GM12874 (cell line): ENCODE data around the gene SNAP91.

Source experiments
- CTCF ChIP-seq: IDR thresholded peaks from 2 replicates; pipeline ENCODE4 v1.5.1; 2011; ENCODE audit warnings: low read depth, mild to moderate bottlenecking, control low read depth, low read length, moderate library complexity; ENCODE audit not compliant: insufficient read depth

SNAP91 gene

DNA sequence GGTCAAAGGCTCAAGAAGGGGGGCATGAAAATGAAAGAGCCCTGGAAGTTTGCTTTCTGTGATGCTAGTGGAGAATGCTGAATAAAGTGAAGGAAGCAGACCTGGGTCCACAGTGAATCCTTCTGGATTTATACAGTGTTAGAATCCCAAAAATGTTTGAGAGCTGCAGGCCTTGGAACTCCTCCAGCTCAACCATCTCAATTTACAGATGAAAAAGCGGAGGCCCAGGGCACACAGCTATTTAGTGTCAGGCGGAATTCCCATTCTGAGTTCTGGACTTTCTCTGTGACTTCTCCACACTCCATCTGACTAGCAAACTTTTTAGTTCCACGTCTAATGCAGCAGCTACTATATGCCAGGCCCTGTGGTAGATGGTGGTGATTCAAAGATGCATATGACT is 198.1 kb downstream of the SNAP91 start:
- no peak for TF ChIP-seq CTCF

DNA sequence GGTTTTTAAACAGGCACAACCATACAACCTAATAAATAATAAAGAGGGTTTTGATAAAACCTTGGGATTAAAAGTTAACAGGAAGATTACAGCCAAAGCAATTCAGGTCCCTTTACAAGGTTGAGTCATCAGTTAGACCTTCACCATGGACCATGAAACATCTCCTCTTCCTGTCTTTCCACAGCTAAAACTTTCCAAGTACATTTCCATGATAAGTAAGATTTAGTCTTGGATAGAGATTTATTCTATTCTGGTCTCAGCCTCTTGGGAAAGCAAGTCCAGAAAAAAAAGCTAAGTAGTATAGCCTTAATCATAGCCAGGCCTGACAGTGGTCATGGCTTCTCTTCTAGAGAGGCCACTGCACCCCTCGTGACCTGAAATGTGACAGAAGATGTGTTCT is 199.5 kb downstream of the SNAP91 start:
- TF ChIP-seq CTCF: no peak

GRCh38 chr6:83505356-83505755 is 203.5 kb downstream of the SNAP91 start:
- TF ChIP-seq CTCF: no peak
